H1 (cell line): Measurements from ENCODE around the gene IL36B. TPM values are rescaled to one million over a fixed set of nuclear protein-coding genes. Genes with fewer than 3 reads are reported as not detected.

Experiments used
- CTCF ChIA-PET: fragments of 300-600 bp; sonication (Branson Sonifier 250); formaldehyde crosslinking; loops from one replicate; lab custom pipeline; 2021; ENCODE audit not compliant: partially characterized antibody; lab: Charles Lee
- POLR2A ChIA-PET: fragments of 300-600 bp; sonication (Branson Sonifier 250); formaldehyde crosslinking; loops from one replicate; lab custom pipeline; 2021; ENCODE audit warnings: inconsistent platforms; ENCODE audit not compliant: partially characterized antibody; lab: Charles Lee
- DNase-seq, 2 experiments: peaks; one replicate each; pipeline versions ENCODE4 v3.0.0 to v3.0.0-alpha.2; 2010 to 2022; ENCODE audit warnings: low spot score in 2 of 2, low read depth in 1 of 2, mixed read lengths in 1 of 2
- FAIRE-seq: peaks from 2 replicates; lab custom pipeline; 2011; peaks lifted over from hg19 to GRCh38; lab: Jason Lieb, UNC
- H2AFZ ChIP-seq: 2 replicates; pipeline ENCODE4 v1.8.1; 2012; ENCODE audit warnings: low read length, inconsistent platforms
- H2AK5ac ChIP-seq: 2 replicates; pipeline ENCODE4 v1.6.1; 2013; ENCODE audit warnings: low read depth, low read length
- H2BK120ac ChIP-seq: replicated peaks from 2 replicates; pipeline ENCODE3; 2013; ENCODE audit warnings: low read depth, low read length, inconsistent platforms
- H2BK12ac ChIP-seq: 2 replicates; pipeline ENCODE4 v1.6.1; 2013; ENCODE audit warnings: low read depth, low read length
- H2BK15ac ChIP-seq: 2 replicates; pipeline ENCODE4 v1.6.1; 2013; ENCODE audit warnings: low read length
- H2BK20ac ChIP-seq: 2 replicates; pipeline ENCODE4 v1.6.1; 2013; ENCODE audit warnings: low read length
- H2BK5ac ChIP-seq: 2 replicates; pipeline ENCODE4 v1.6.1; 2013; ENCODE audit warnings: low read depth, low read length
- H3K14ac ChIP-seq: 2 replicates; pipeline ENCODE4 v1.6.1; 2013; ENCODE audit warnings: inconsistent platforms; ENCODE audit not compliant: insufficient read length
- H3K18ac ChIP-seq: 2 replicates; pipeline ENCODE4 v1.6.1; 2013; ENCODE audit warnings: low read length; ENCODE audit errors: extremely low read depth
- H3K23ac ChIP-seq: 2 replicates; pipeline ENCODE4 v1.6.1; 2013; ENCODE audit warnings: inconsistent platforms; ENCODE audit not compliant: insufficient read length
- H3K23me2 ChIP-seq: 2 replicates; pipeline ENCODE4 v1.6.1; 2013; ENCODE audit warnings: low read depth, low read length
- H3K27ac ChIP-seq: 2 replicates; pipeline ENCODE4 v1.6.1; 2011; ENCODE audit warnings: low read depth, low read length, inconsistent platforms
- H3K27me3 ChIP-seq, 4 experiments: replicated peaks in 1 of 4; 1 replicate in 1 of 4; 2 replicates in 3 of 4; pipeline versions ENCODE4 v1.6.1 to v1.8.1; 2011 to 2013; ENCODE audit warnings: low read length in 3 of 4, mild to moderate bottlenecking in 3 of 4, inconsistent platforms in 2 of 4, mixed read lengths in 2 of 4, moderate library complexity in 1 of 4; ENCODE audit not compliant: control insufficient read depth in 3 of 4, insufficient read depth in 3 of 4; ENCODE audit errors: extremely low read depth in 1 of 4
- H3K36me3 ChIP-seq, 4 experiments: 2 replicates each; pipeline versions ENCODE4 v1.6.1 to v1.8.1; 2011 to 2013; ENCODE audit warnings: mild to moderate bottlenecking in 4 of 4, low read length in 3 of 4, moderate library complexity in 2 of 4, control low read depth in 1 of 4, inconsistent platforms in 1 of 4; ENCODE audit not compliant: insufficient read depth in 4 of 4, control insufficient read depth in 2 of 4
- H3K4ac ChIP-seq: replicated peaks from 2 replicates; pipeline ENCODE3; 2013; ENCODE audit warnings: low read length, low read depth, mixed read lengths, inconsistent platforms; ENCODE audit not compliant: insufficient read length
- H3K4me1 ChIP-seq, 4 experiments: replicated peaks in 1 of 4; 1 replicate in 1 of 4; 2 replicates in 3 of 4; pipeline versions ENCODE4 v1.6.1 to v1.8.1; 2011 to 2013; ENCODE audit warnings: low read length in 3 of 4, inconsistent platforms in 2 of 4, mixed read lengths in 1 of 4; ENCODE audit not compliant: insufficient read depth in 4 of 4, control insufficient read depth in 3 of 4
- H3K4me2 ChIP-seq, 2 experiments: 2 replicates each; pipeline versions ENCODE4 v1.6.1 to v1.8.1; 2011 to 2013; ENCODE audit warnings: low read depth in 2 of 2, low read length in 2 of 2, control low read depth in 1 of 2, inconsistent platforms in 1 of 2, mild to moderate bottlenecking in 1 of 2; ENCODE audit not compliant: insufficient read depth in 1 of 2
- H3K4me3 ChIP-seq, 4 experiments: fragments of 200-600, 300-600 bp in 1 of 4; sonication (generic), shearing (Covaris generic), sonication (Bioruptor Twin) in 1 of 4; 2 replicates each; pipeline versions ENCODE4 v1.5.1 to v1.8.1; 2011 to 2016; ENCODE audit warnings: low read length in 4 of 4, low read depth in 3 of 4, control low read depth in 2 of 4, inconsistent platforms in 2 of 4, mild to moderate bottlenecking in 2 of 4, mixed read lengths in 1 of 4, moderate library complexity in 1 of 4; ENCODE audit not compliant: insufficient read depth in 2 of 4; ENCODE audit errors: extremely low read depth in 1 of 4
- H3K56ac ChIP-seq: replicated peaks from 2 replicates; pipeline ENCODE3; 2013; ENCODE audit warnings: low read depth, mild to moderate bottlenecking, mixed read lengths, low read length, inconsistent platforms; ENCODE audit not compliant: insufficient read length
- H3K79me1 ChIP-seq: 2 replicates; pipeline ENCODE4 v1.6.1; 2013; ENCODE audit warnings: low read depth, low read length, control low read depth
- H3K79me2 ChIP-seq, 2 experiments: 2 replicates each; pipeline versions ENCODE4 v1.6.1 to v1.8.1; 2012 to 2013; ENCODE audit warnings: low read length in 2 of 2, mild to moderate bottlenecking in 2 of 2, inconsistent platforms in 1 of 2; ENCODE audit not compliant: insufficient read depth in 2 of 2, control insufficient read depth in 1 of 2
- H3K9ac ChIP-seq, 4 experiments: replicated peaks in 1 of 4; 1 replicate in 1 of 4; 2 replicates in 3 of 4; pipeline versions ENCODE4 v1.6.1 to v1.8.1; 2011 to 2013; ENCODE audit warnings: low read depth in 3 of 4, low read length in 3 of 4, control low read depth in 2 of 4, mild to moderate bottlenecking in 2 of 4, moderate library complexity in 2 of 4, inconsistent platforms in 1 of 4; ENCODE audit errors: extremely low read depth in 1 of 4
- H3K9me3 ChIP-seq, 2 experiments: 2 replicates each; pipeline versions ENCODE4 v1.6.1 to v1.8.1; 2012 to 2013; ENCODE audit warnings: mild to moderate bottlenecking in 2 of 2, moderate library complexity in 2 of 2, control low read depth in 1 of 2, inconsistent platforms in 1 of 2, low read depth in 1 of 2, low read length in 1 of 2, mixed read lengths in 1 of 2; ENCODE audit not compliant: insufficient read depth in 2 of 2
- H4K20me1 ChIP-seq, 2 experiments: replicated peaks in 1 of 2; 2 replicates each; pipeline versions ENCODE3 to v1.8.1; 2011 to 2013; ENCODE audit warnings: inconsistent platforms in 2 of 2, low read length in 2 of 2, mild to moderate bottlenecking in 1 of 2; ENCODE audit not compliant: insufficient read depth in 2 of 2, control insufficient read depth in 1 of 2
- H4K5ac ChIP-seq: 2 replicates; pipeline ENCODE4 v1.6.1; 2013; ENCODE audit warnings: low read length, low read depth, mixed read lengths, inconsistent platforms; ENCODE audit not compliant: insufficient read length
- H4K8ac ChIP-seq: 2 replicates; pipeline ENCODE4 v1.8.0; 2013; ENCODE audit warnings: mild to moderate bottlenecking, moderate library complexity, low read length, inconsistent platforms; ENCODE audit not compliant: insufficient read depth; ENCODE audit errors: extremely low read depth
- H4K91ac ChIP-seq: replicated peaks from 2 replicates; pipeline ENCODE3; 2013; ENCODE audit warnings: low read length, mixed read lengths, inconsistent platforms; ENCODE audit not compliant: insufficient read length
- ASH2L ChIP-seq: fragments of 200-600, 300-600 bp; sonication (generic); IDR thresholded peaks from one replicate; pipeline ENCODE4 v1.7.1; 2017; ENCODE audit warnings: low read length
- CTCF ChIP-seq, 3 experiments: IDR thresholded peaks; 1 replicate in 2 of 3; 2 replicates in 1 of 3; pipeline versions ENCODE4 v1.5.1 to v1.6.1; 2011; ENCODE audit warnings: low read length in 3 of 3, mild to moderate bottlenecking in 3 of 3, inconsistent platforms in 2 of 3, low read depth in 1 of 3, moderate library complexity in 1 of 3; ENCODE audit not compliant: insufficient read depth in 1 of 3; ENCODE audit errors: control extremely low read depth in 1 of 3
- KDM1A ChIP-seq: fragments of 200-600, 300-600 bp; sonication (generic); IDR thresholded peaks from 2 replicates; pipeline ENCODE4 v1.7.1; 2016; ENCODE audit warnings: mild to moderate bottlenecking, low read length, borderline replicate concordance
- POLR2A ChIP-seq, 2 experiments: IDR thresholded peaks; 1 replicate in 1 of 2; 2 replicates in 1 of 2; pipeline ENCODE4 v1.6.1; 2011; ENCODE audit warnings: low read depth in 2 of 2, low read length in 2 of 2, mild to moderate bottlenecking in 2 of 2; ENCODE audit errors: control extremely low read depth in 1 of 2
- RNF2 ChIP-seq: fragments of 200-900, 300-1000 bp; sonication (generic); IDR thresholded peaks from 2 replicates; pipeline ENCODE4 v1.7.1; 2016; ENCODE audit warnings: borderline replicate concordance, low read depth, mild to moderate bottlenecking, antibody characterized with exemption, low read length; ENCODE audit not compliant: poor library complexity, severe bottlenecking; ENCODE audit errors: missing control alignments
- WGBS, 2 experiments: shearing (Covaris generic) in 1 of 2; methylation state at CpG; one replicate each; pipeline versions ENCODE4 v1.1.6 to v1.1.7; 2013 to 2015; ENCODE audit warnings: low lambda C conversion rate in 2 of 2, mixed read lengths in 2 of 2, inconsistent platforms in 1 of 2, low coverage in 1 of 2, missing lambda C conversion rate in 1 of 2; ENCODE audit not compliant: insufficient replicate concordance in 2 of 2, insufficient coverage in 1 of 2, insufficient read length in 1 of 2; ENCODE audit errors: extremely low coverage in 1 of 2, missing lambda C conversion rate in 1 of 2; 5-methylcytosine and 5-hydroxymethylcytosine counted together
- polyA plus RNA-seq, 7 experiments: library from polyadenylated mRNA; depleted of rRNA in 3 of 7; stranded (reverse) in 5 of 7; unstranded in 2 of 7; fragments of >200 nt in 5 of 7; fragments of 200-250 nt in 2 of 7; gene quantifications; 1 replicate in 5 of 7; 2 replicates in 1 of 7; 4 replicates in 1 of 7; pipeline versions ENCODE4 v1.2.1 to v1.2.3, GENCODE V29; 2011 to 2013; ENCODE audit warnings: missing spikeins in 2 of 7, mixed read lengths in 2 of 7
- total RNA-seq: library from RNA; stranded (reverse); fragmentation: NEBNext Ultra II Directional; extraction: Animal tissue kit (Norgen Biotek cat#: 25700); gene quantifications from 2 replicates; pipeline ENCODE4 v1.2.1, GENCODE V29; 2021

The IL36B gene
- total and polyA plus RNA-seq, 2 of the 8 experiments (the other 6 are each of a cell fraction or from before 2014, with no cell fraction given), result not detected

- POLR2A ChIA-PET, result no interaction called here
Measured at GRCh38 chr2:113058411-113058994, 5.8 kb upstream of the IL36B start.

More at GRCh38 chr2:113058411-113058994, 5.8 kb upstream of the IL36B start:
- Histone ChIP-seq H3K14ac (no peak overlapping the region), H3K4ac (no peak overlapping the region), H3K36me3 (no peaks in the 10 kb centered on the region), H2BK12ac (no peak overlapping the region), H2BK120ac (no peak overlapping the region), H3K18ac (no peak overlapping the region), H3K23me2 (no peaks in the 10 kb centered on the region; the same call in 1 of the 2 replicates), H2BK15ac (no peak overlapping the region), H3K4me3 (no peak overlapping the region), H3K27me3 (no peaks in the 10 kb centered on the region), H3K27ac (no peak overlapping the region), H2AK5ac (no peak overlapping the region), H3K4me1 (no peaks in the 10 kb centered on the region), H3K79me1 (no peaks in the 10 kb centered on the region), H3K79me2 (no peaks in the 10 kb centered on the region), H2BK20ac (no peak overlapping the region), H4K8ac (no peak overlapping the region), H3K4me2 (no peak overlapping the region), H2BK5ac (no peak overlapping the region), H3K9me3 (peaks cover 11 to 22% of the 10 kb centered on the region in 2 experiments), H4K91ac (no peak overlapping the region), H3K9ac (no peak overlapping the region), H3K23ac (no peak overlapping the region), H2AFZ (no peak overlapping the region), H3K56ac (no peak overlapping the region), H4K5ac (no peak overlapping the region), H4K20me1 (peaks cover 0 to 2% of the 10 kb centered on the region in 2 experiments)
- DNase-seq, result no peak
- TF ChIP-seq KDM1A (no peak), POLR2A (IDR thresholded peaks at IDR 0.05; ENCODE audit: control extremely low read depth in 1 of 2, low read depth in 2 of 2, low read length in 2 of 2) (no peak), RNF2 (no peak), ASH2L (no peak), CTCF (IDR thresholded peaks at IDR 0.05; ENCODE audit: control extremely low read depth in 1 of 3, insufficient read depth in 1 of 3, low read depth in 1 of 3, low read length in 3 of 3) (no peak)
- CTCF ChIA-PET, result interaction anchor here (0.7 to 2.1 kb wide), 6 partner anchors 10 to 116 kb away, joined by 3 to 7 read pairs (median 6); partner anchors contain the start of gene PSD4
- WGBS, 2 experiments, result 41% methylated on average over 2 of the region's 2 CpGs; no CpG with 5 or more reads in 1 of the 2 experiments
- no peak for FAIRE-seq
